ENCODE measurements around the gene CCDC88B.

Gene CCDC88B

GRCh38 chr11:64316672-64317324 lies 23.2 kb upstream of the CCDC88B start:
- TF ChIP-seq, protein P1, sequence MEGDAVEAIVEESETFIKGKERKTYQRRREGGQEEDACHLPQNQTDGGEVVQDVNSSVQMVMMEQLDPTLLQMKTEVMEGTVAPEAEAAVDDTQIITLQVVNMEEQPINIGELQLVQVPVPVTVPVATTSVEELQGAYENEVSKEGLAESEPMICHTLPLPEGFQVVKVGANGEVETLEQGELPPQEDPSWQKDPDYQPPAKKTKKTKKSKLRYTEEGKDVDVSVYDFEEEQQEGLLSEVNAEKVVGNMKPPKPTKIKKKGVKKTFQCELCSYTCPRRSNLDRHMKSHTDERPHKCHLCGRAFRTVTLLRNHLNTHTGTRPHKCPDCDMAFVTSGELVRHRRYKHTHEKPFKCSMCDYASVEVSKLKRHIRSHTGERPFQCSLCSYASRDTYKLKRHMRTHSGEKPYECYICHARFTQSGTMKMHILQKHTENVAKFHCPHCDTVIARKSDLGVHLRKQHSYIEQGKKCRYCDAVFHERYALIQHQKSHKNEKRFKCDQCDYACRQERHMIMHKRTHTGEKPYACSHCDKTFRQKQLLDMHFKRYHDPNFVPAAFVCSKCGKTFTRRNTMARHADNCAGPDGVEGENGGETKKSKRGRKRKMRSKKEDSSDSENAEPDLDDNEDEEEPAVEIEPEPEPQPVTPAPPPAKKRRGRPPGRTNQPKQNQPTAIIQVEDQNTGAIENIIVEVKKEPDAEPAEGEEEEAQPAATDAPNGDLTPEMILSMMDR (IDR thresholded peaks at IDR 0.05; ENCODE audit: extremely low read depth, missing control alignments): no peak
- no peak for DNase-seq (ENCODE audit: low spot score)

DNA sequence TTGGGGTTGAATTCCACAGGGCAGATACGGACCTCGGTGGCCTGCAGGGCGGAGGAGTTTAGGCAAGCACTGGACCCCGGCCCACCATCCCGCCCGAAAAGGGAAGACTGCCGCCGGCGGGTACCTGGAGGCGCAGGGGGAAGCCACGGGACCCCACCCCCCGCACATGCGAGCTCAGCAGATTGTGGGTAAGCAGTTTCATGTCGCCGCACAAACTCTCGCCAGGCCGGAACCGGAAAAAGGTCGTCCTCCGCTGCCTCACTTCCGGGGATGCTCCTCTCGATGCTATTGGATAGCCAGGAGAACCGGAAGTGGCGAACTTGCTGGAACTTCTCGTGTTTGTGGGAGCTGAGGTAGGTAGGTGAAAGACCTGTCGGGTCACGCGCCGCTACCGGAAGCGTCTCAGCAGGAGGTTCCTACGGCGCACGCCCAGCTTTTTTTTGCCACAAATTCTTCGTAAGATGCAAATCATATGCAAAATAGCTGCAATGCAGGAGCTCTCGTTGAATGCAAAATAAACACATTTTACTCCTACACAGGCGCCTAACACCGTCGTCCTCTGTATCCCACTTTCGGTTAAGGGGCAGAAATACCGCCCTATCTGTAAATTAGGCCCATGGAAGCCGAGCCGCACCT lies 22.6 kb upstream of the CCDC88B start, which contains the start of gene TRMT112:
Gene TRMT112 (minus strand): TSS at position 235 of the 636 bp plus-strand sequence. CDS start 33 bp downstream, at position 202.
- TF ChIP-seq, protein P1 (IDR thresholded peaks at IDR 0.05; ENCODE audit: extremely low read depth, missing control alignments): no peak
- peak; percentile 95 for DNase-seq (ENCODE audit: low spot score)

GRCh38 chr11:64317961-64318765 lies 21.8 kb upstream of the CCDC88B start, which contains the start of gene PRDX5:
Gene PRDX5 (plus strand): TSS chr11:64318121. CDS start chr11:64318216, 95 bp downstream.
- DNase-seq (ENCODE audit: low spot score): peak; percentile 97
- TF ChIP-seq, protein P1 (IDR thresholded peaks at IDR 0.05; ENCODE audit: extremely low read depth, missing control alignments): peak; percentile 50

DNA sequence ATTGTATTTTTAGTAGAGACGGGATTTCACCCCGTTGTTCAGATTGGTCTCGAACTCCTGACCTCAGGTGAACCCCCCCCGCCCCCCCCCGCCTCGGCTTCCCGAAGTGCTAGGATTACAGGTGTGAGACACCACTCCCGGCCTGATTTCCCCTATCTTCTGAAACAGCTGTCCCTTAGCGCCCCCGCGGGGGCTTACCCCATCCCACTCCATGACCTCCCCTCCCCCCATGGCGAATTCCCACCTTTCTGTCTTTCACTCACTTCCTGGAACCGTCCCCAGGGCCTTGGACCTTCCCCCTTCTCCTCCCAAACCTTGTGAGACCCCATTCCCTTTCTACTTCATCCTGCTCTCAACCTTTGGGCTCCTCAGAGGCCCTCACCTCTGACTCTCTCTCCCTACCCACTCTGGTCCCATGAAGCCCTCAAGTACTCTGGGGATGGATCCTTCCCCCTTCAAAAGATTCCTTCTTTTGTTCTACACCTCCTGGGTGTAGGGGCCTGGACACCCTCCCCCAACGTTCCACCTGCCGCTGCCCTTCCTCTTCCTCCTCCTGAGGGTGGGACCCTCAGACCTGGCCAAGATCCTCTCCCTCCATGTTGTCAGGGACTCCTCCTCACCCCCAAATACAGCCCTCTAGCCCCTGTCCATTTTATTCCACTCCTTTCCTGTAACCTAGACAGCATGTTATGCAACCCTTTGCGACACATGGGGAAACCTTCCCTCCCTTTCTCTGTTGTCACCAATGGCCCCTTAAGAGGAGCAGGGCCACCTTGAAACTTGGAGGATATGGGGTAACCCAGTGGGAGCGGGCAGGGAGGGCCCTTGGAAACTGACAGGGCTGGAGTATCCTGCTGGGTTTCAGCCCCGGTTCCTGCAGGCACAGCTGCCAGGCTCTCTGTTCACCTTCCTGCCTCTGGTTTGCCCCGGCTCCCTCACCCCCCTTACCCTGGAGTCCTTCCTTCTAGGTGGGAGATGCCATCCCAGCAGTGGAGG lies 20.9 kb upstream of the CCDC88B start:
- TF ChIP-seq, protein P1 (IDR thresholded peaks at IDR 0.05; ENCODE audit: extremely low read depth, missing control alignments): no peak
- no peak for DNase-seq (ENCODE audit: low spot score)

- DNase-seq (ENCODE audit: low spot score): no peak
- TF ChIP-seq, protein P1 (IDR thresholded peaks at IDR 0.05; ENCODE audit: extremely low read depth, missing control alignments): no peak
Observed at GRCh38 chr11:64320556-64320955, 19.4 kb upstream of the CCDC88B start.

- DNase-seq (ENCODE audit: low spot score): no peak
- TF ChIP-seq, protein P1 (IDR thresholded peaks at IDR 0.05; ENCODE audit: extremely low read depth, missing control alignments): no peak
Observed at GRCh38 chr11:64321026-64321425, 19.0 kb upstream of the CCDC88B start.

Data from GM20000 (cell line).